ENCODE measurements around the gene CD300LG.

GRCh38 chr17:43880420-43880991 lies 33.5 kb downstream of the CD300LG start:
- no peak for TF ChIP-seq POLR2A (IDR thresholded peaks at IDR 0.05)
- peak; percentile 54 to 63 (median 60) for TF ChIP-seq CTCF (IDR thresholded peaks at IDR 0.05)

Data from right lobe of liver (tissue), 4 donors.